ENCODE measurements around the gene TXNDC15.

The TXNDC15 gene

GRCh38 chr5:134887593-134888159, 13.5 kb downstream of the TXNDC15 start:
- no peaks in the 10 kb centered on the region for H3K9me3 ChIP-seq (ENCODE audit: insufficient read depth, low read depth, low read length)

GRCh38 chr5:134889335-134889734, 15.2 kb downstream of the TXNDC15 start:
- no peak overlapping the region for H3K4me3 ChIP-seq (ENCODE audit: low read depth, low read length)
- H3K79me1 ChIP-seq (ENCODE audit: low read length), result no peaks in the 10 kb centered on the region
- H4K91ac ChIP-seq (ENCODE audit: low read depth, low read length), result no peak overlapping the region
- no peak overlapping the region for H3K14ac ChIP-seq (ENCODE audit: low read length)
- H2BK120ac ChIP-seq (ENCODE audit: insufficient read depth, low read length, poor library complexity), result no peak overlapping the region
- no peak overlapping the region for H3K4me2 ChIP-seq (ENCODE audit: low read length)
- H4K8ac ChIP-seq (ENCODE audit: low read depth, low read length), result no peak overlapping the region
- no peaks in the 10 kb centered on the region for H3K27me3 ChIP-seq (ENCODE audit: insufficient read depth, low read length)
- no peak for DNase-seq
- H3K79me2 ChIP-seq (ENCODE audit: control insufficient read depth, insufficient read depth, low read length, poor library complexity), result no peaks in the 10 kb centered on the region
- H3K27ac ChIP-seq (ENCODE audit: low read depth, low read length), result no peak overlapping the region
- no peak overlapping the region for H2BK5ac ChIP-seq (ENCODE audit: low read depth, low read length, poor library complexity)
- no peak overlapping the region for H2AFZ ChIP-seq (ENCODE audit: insufficient read depth, low read length, poor library complexity)
- H3K4me1 ChIP-seq (ENCODE audit: control insufficient read depth in 1 of 2, insufficient read depth in 2 of 2, low read length in 2 of 2), result no peaks in the 10 kb centered on the region
- no peaks in the 10 kb centered on the region for H3K9me3 ChIP-seq (ENCODE audit: insufficient read depth, low read depth, low read length)
- no peak overlapping the region for H3K9ac ChIP-seq (ENCODE audit: low read length)
- H3K36me3 ChIP-seq (ENCODE audit: control insufficient read depth in 1 of 2, insufficient read depth in 2 of 2, low read length in 2 of 2), result no peaks in the 10 kb centered on the region
- H2AK5ac ChIP-seq (ENCODE audit: low read length), result no peak overlapping the region
- H2BK12ac ChIP-seq (ENCODE audit: low read length), result no peak overlapping the region
- H3K4ac ChIP-seq (ENCODE audit: low read depth, low read length), result no peak overlapping the region
- H3K23ac ChIP-seq (ENCODE audit: low read length), result no peak overlapping the region
- no CpG with 5 or more reads among the region's 8 CpGs for WGBS (ENCODE audit: extremely low coverage, insufficient coverage, insufficient read length)
- no peak overlapping the region for H4K12ac ChIP-seq (ENCODE audit: low read depth, low read length)
- H3K18ac ChIP-seq (ENCODE audit: low read length), result no peak overlapping the region

More at GRCh38 chr5:134887593-134888159, 13.5 kb downstream of the TXNDC15 start:
- Histone ChIP-seq H2AFZ (ENCODE audit: insufficient read depth, low read length, poor library complexity) (no peak overlapping the region), H4K8ac (ENCODE audit: low read depth, low read length) (no peak overlapping the region), H2BK120ac (ENCODE audit: insufficient read depth, low read length, poor library complexity) (no peak overlapping the region), H3K27ac (ENCODE audit: low read depth, low read length) (no peak overlapping the region), H2BK5ac (ENCODE audit: low read depth, low read length, poor library complexity) (no peak overlapping the region), H3K9ac (ENCODE audit: low read length) (no peak overlapping the region), H3K36me3 (ENCODE audit: control insufficient read depth in 1 of 2, insufficient read depth in 2 of 2, low read length in 2 of 2) (no peaks in the 10 kb centered on the region), H3K4me3 (ENCODE audit: low read depth, low read length) (no peak overlapping the region), H3K27me3 (ENCODE audit: insufficient read depth, low read length) (no peaks in the 10 kb centered on the region), H4K12ac (ENCODE audit: low read depth, low read length) (no peak overlapping the region), H3K23ac (ENCODE audit: low read length) (no peak overlapping the region), H2AK5ac (ENCODE audit: low read length) (no peak overlapping the region), H2BK12ac (ENCODE audit: low read length) (no peak overlapping the region), H3K18ac (ENCODE audit: low read length) (no peak overlapping the region), H4K91ac (ENCODE audit: low read depth, low read length) (no peak overlapping the region), H3K14ac (ENCODE audit: low read length) (no peak overlapping the region), H3K4me1 (ENCODE audit: control insufficient read depth in 1 of 2, insufficient read depth in 2 of 2, low read length in 2 of 2) (no peaks in the 10 kb centered on the region), H3K4ac (ENCODE audit: low read depth, low read length) (no peak overlapping the region), H3K79me2 (ENCODE audit: control insufficient read depth, insufficient read depth, low read length, poor library complexity) (no peaks in the 10 kb centered on the region), H3K4me2 (ENCODE audit: low read length) (no peak overlapping the region), H3K79me1 (ENCODE audit: low read length) (no peaks in the 10 kb centered on the region)
- no CpG with 5 or more reads among the region's 14 CpGs for WGBS (ENCODE audit: extremely low coverage, insufficient coverage, insufficient read length)
- no peak for DNase-seq

- H3K18ac ChIP-seq (ENCODE audit: low read length), result no peak overlapping the region
- no peak overlapping the region for H3K4me2 ChIP-seq (ENCODE audit: low read length)
- no peak overlapping the region for H2BK5ac ChIP-seq (ENCODE audit: low read depth, low read length, poor library complexity)
- no peak overlapping the region for H2AFZ ChIP-seq (ENCODE audit: insufficient read depth, low read length, poor library complexity)
- no peaks in the 10 kb centered on the region for H3K79me2 ChIP-seq (ENCODE audit: control insufficient read depth, insufficient read depth, low read length, poor library complexity)
- H3K27ac ChIP-seq (ENCODE audit: low read depth, low read length), result no peak overlapping the region
- no peak overlapping the region for H2BK12ac ChIP-seq (ENCODE audit: low read length)
- no peaks in the 10 kb centered on the region for H3K79me1 ChIP-seq (ENCODE audit: low read length)
- H3K36me3 ChIP-seq (ENCODE audit: control insufficient read depth in 1 of 2, insufficient read depth in 2 of 2, low read length in 2 of 2), result peaks cover 2% of the 10 kb centered on the region in 2 experiments
- H2BK120ac ChIP-seq (ENCODE audit: insufficient read depth, low read length, poor library complexity), result no peak overlapping the region
- no peak overlapping the region for H2AK5ac ChIP-seq (ENCODE audit: low read length)
- WGBS (ENCODE audit: extremely low coverage, insufficient coverage, insufficient read length), result no CpG with 5 or more reads among the region's 1 CpG
- no peak overlapping the region for H4K8ac ChIP-seq (ENCODE audit: low read depth, low read length)
- no peak overlapping the region for H3K4ac ChIP-seq (ENCODE audit: low read depth, low read length)
- H3K14ac ChIP-seq (ENCODE audit: low read length), result no peak overlapping the region
- DNase-seq, result no peak
- H4K91ac ChIP-seq (ENCODE audit: low read depth, low read length), result no peak overlapping the region
- no peaks in the 10 kb centered on the region for H3K4me1 ChIP-seq (ENCODE audit: control insufficient read depth in 1 of 2, insufficient read depth in 2 of 2, low read length in 2 of 2)
- H4K12ac ChIP-seq (ENCODE audit: low read depth, low read length), result no peak overlapping the region
- no peak overlapping the region for H3K9ac ChIP-seq (ENCODE audit: low read length)
- no peaks in the 10 kb centered on the region for H3K27me3 ChIP-seq (ENCODE audit: insufficient read depth, low read length)
- H3K9me3 ChIP-seq (ENCODE audit: insufficient read depth, low read depth, low read length), result no peaks in the 10 kb centered on the region
- no peak overlapping the region for H3K4me3 ChIP-seq (ENCODE audit: low read depth, low read length)
- no peak overlapping the region for H3K23ac ChIP-seq (ENCODE audit: low read length)
These were observed 17.3 kb downstream of the TXNDC15 start for GRCh38 chr5:134891473-134891872.

GRCh38 chr5:134892282-134892681, 18.1 kb downstream of the TXNDC15 start:
- Histone ChIP-seq H3K27me3 (ENCODE audit: insufficient read depth, low read length) (no peaks in the 10 kb centered on the region), H4K12ac (ENCODE audit: low read depth, low read length) (no peak overlapping the region), H3K79me1 (ENCODE audit: low read length) (no peaks in the 10 kb centered on the region), H2AFZ (ENCODE audit: insufficient read depth, low read length, poor library complexity) (no peak overlapping the region), H2AK5ac (ENCODE audit: low read length) (no peak overlapping the region), H2BK5ac (ENCODE audit: low read depth, low read length, poor library complexity) (no peak overlapping the region), H2BK12ac (ENCODE audit: low read length) (no peak overlapping the region), H3K14ac (ENCODE audit: low read length) (no peak overlapping the region), H3K4me1 (ENCODE audit: control insufficient read depth in 1 of 2, insufficient read depth in 2 of 2, low read length in 2 of 2) (no peaks in the 10 kb centered on the region), H3K18ac (ENCODE audit: low read length) (no peak overlapping the region), H2BK120ac (ENCODE audit: insufficient read depth, low read length, poor library complexity) (no peak overlapping the region), H4K91ac (ENCODE audit: low read depth, low read length) (no peak overlapping the region), H4K8ac (ENCODE audit: low read depth, low read length) (no peak overlapping the region), H3K4me3 (ENCODE audit: low read depth, low read length) (no peak overlapping the region), H3K36me3 (ENCODE audit: control insufficient read depth in 1 of 2, insufficient read depth in 2 of 2, low read length in 2 of 2) (peaks cover 2% of the 10 kb centered on the region in 2 experiments), H3K9me3 (ENCODE audit: insufficient read depth, low read depth, low read length) (no peaks in the 10 kb centered on the region), H3K9ac (ENCODE audit: low read length) (no peak overlapping the region), H3K79me2 (ENCODE audit: control insufficient read depth, insufficient read depth, low read length, poor library complexity) (no peaks in the 10 kb centered on the region), H3K4me2 (ENCODE audit: low read length) (no peak overlapping the region), H3K27ac (ENCODE audit: low read depth, low read length) (no peak overlapping the region), H3K4ac (ENCODE audit: low read depth, low read length) (no peak overlapping the region), H3K23ac (ENCODE audit: low read length) (no peak overlapping the region)
- no CpG with 5 or more reads among the region's 3 CpGs for WGBS (ENCODE audit: extremely low coverage, insufficient coverage, insufficient read length)
- no peak for DNase-seq
